ENCODE data around the gene ATG101.

ATG101 gene

DNA sequence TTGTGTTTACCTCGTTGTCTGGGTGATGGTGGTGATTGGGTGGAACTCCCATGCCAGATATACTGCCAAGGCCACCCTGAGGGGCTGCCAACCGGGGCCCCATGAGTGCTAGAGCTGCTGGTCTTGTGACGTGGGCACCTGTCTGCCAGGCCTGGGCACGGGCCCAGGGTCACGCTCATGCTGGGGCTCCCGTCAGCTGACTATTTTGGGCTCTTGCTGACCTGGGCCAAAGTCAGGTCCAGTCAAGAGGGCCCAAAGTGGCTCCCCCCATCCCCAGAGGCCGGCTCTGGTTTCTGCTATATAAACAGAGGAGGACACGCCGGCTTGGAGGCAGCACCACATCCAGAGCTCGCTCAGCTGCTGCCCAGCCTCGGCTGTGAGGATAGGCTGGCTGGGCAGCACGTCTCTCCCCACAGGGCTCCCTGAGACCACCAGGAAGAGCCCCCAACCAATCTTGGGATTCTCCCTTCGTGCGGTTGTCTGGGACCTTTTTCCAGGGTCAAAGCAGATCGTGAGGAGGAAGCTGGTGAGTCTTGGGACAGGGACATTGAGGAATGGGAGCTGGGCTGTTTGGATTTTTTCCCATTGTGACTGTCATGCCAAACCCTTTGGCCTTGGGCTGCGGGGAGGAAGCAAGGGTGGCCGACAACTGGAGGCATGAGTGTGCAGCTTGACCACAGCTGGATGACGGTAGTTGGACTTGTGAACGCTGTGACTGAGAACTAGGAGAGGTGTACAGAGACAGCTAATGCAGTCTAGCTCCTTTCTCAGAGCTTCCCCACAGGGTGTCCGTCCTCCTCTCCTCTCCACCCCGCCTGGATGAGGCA, 26.2 kb upstream of the ATG101 start:
- TF ChIP-seq CTCF (IDR thresholded peaks at IDR 0.05), result no peak
- no peaks in the 10 kb centered on the region for H3K9me3 Mint-ChIP-seq
- H3K27ac Mint-ChIP-seq, result no peak overlapping the region
- peaks cover 12% of the 10 kb centered on the region for H3K4me1 Mint-ChIP-seq
- peaks cover 9% of the 10 kb centered on the region for H3K27me3 Mint-ChIP-seq (ENCODE audit: low read depth, poor library complexity)
- no peaks in the 10 kb centered on the region for H3K36me3 Mint-ChIP-seq (ENCODE audit: low read depth)
- no peak overlapping the region for H3K4me3 Mint-ChIP-seq
- DNase-seq, result no peak

- TF ChIP-seq CTCF (IDR thresholded peaks at IDR 0.05), result no peak
- Mint-ChIP-seq H3K27ac (peak overlapping the region; percentile 44), H3K4me3 (no peak overlapping the region), H3K27me3 (ENCODE audit: low read depth, poor library complexity) (peaks cover 8% of the 10 kb centered on the region), H3K36me3 (ENCODE audit: low read depth) (no peaks in the 10 kb centered on the region), H3K4me1 (peaks cover 11% of the 10 kb centered on the region), H3K9me3 (no peaks in the 10 kb centered on the region)
- no peak for DNase-seq
Observed at GRCh38 chr12:52044292-52044983, 25.3 kb upstream of the ATG101 start.

DNA sequence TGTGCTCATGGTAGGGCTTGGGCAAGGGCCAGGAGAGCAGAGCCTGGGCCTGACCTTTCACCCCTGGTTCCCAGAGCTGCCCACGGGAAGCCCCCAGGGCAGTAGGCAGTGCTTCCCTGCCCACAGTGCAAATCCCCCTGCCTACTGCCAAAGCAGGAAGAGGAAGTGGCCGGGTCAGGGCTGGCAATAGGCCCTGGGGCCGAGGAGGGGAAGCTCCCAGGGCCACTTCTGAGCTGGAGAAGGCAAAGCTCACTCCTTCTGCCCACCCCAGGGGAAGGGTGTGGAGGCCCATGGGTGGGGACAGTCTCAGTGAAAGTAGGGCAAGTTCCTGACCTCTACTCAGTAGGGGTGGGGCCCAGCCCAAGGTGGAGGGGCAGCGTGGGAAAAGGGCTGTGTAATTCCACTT, 24.0 kb upstream of the ATG101 start:
- TF ChIP-seq CTCF (IDR thresholded peaks at IDR 0.05), result no peak
- no peaks in the 10 kb centered on the region for H3K36me3 Mint-ChIP-seq (ENCODE audit: low read depth)
- DNase-seq, result no peak
- H3K4me1 Mint-ChIP-seq, result peaks cover 23% of the 10 kb centered on the region
- no peaks in the 10 kb centered on the region for H3K9me3 Mint-ChIP-seq
- no peak overlapping the region for H3K27ac Mint-ChIP-seq
- peaks cover 17% of the 10 kb centered on the region for H3K27me3 Mint-ChIP-seq (ENCODE audit: low read depth, poor library complexity)
- no peak overlapping the region for H3K4me3 Mint-ChIP-seq

GRCh38 chr12:52046859-52047258, 22.9 kb upstream of the ATG101 start:
- no peak overlapping the region for H3K4me3 Mint-ChIP-seq
- no peak for DNase-seq
- H3K27ac Mint-ChIP-seq, result no peak overlapping the region
- peaks cover 26% of the 10 kb centered on the region for H3K4me1 Mint-ChIP-seq
- H3K36me3 Mint-ChIP-seq (ENCODE audit: low read depth), result no peaks in the 10 kb centered on the region
- H3K9me3 Mint-ChIP-seq, result no peaks in the 10 kb centered on the region
- peaks cover 17% of the 10 kb centered on the region for H3K27me3 Mint-ChIP-seq (ENCODE audit: low read depth, poor library complexity)
- TF ChIP-seq CTCF (IDR thresholded peaks at IDR 0.05), result no peak

DNA sequence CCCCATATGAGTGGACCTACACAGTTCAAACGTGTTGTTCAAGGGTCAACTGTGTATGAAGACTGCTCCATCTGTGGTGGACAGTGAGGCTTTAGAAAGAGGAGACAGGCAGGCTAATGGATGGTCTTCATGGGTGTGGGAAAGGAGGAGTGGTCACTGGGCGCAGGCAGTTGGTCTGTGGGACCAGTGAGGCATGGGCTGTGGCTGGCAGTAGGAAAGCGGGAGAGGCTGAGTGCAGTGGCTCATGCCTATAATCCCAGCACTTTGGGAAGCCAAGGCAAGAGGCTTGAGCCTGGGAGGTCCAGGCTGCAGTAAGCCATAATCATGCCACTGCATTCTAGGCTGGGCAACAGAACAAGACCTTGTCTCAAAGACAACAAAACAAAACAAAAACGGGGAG, 20.5 kb upstream of the ATG101 start:
- no peak for TF ChIP-seq CTCF (IDR thresholded peaks at IDR 0.05)
- no peaks in the 10 kb centered on the region for H3K9me3 Mint-ChIP-seq
- peak overlapping the region; percentile 87 for H3K4me3 Mint-ChIP-seq
- H3K36me3 Mint-ChIP-seq (ENCODE audit: low read depth), result no peaks in the 10 kb centered on the region
- H3K27me3 Mint-ChIP-seq (ENCODE audit: low read depth, poor library complexity), result peaks cover 21% of the 10 kb centered on the region
- peaks cover 32% of the 10 kb centered on the region for H3K4me1 Mint-ChIP-seq
- H3K27ac Mint-ChIP-seq, result no peak overlapping the region
- no peak for DNase-seq
